ENCODE measurements around the gene KCNH2. TPM values are rescaled to one million over a fixed set of nuclear protein-coding genes. Genes with fewer than 3 reads are reported as not detected.

Gene KCNH2
- total RNA-seq, 1 experiment from 2014 or later: 0.84 TPM

DNA sequence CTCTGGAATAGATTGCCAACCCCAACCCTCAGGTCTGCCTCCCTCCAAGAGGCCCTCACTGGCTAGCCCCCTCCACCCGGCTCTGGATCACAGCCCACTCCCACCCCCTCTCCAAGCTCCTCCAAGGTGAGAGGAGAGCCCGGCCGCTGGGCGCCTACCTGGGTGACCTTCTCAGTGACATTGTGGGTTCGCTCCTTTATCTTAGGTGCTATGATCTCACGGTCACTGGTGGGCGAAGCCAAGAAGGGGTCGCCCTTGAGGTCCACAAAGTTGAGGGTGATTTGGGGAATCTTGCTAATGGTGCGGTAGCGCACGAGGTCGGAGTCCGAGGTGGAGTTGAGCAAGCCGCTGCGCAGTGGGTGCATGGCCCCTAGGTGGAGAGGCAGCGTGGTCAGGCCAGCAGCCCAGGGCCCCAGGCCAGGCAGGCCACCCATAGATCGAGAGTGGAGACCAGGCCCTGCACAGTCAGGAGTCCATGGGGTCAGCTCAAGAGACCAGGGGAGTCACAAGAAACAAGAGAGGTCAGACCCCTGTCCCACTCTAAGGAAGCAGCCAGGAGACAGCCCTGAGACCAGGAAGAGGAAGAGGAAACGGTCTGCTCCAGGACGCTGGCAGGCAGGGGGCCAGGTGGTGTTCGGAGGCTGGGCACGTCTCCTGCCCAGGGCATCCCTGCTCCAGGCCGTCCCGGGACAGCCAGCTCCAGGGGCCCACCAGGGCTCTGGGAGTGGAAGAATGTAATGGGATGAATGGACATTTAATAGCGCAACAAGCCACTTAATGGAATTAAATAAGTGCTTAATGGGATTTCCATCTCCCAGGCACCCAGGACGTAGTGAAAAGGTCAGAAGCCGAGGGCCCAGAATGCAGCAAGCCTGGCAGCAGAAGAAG, 20.7 kb downstream of the KCNH2 start:
- Histone ChIP-seq H3K4me2 (ENCODE audit: low read length) (no peak overlapping the region), H3K9me3 (ENCODE audit: low read length) (no peaks in the 10 kb centered on the region), H3K9me2 (replicated peaks; ENCODE audit: low read length) (no peaks in the 10 kb centered on the region), H3K4me3 (ENCODE audit: low read length) (no peak overlapping the region), H2AFZ (ENCODE audit: low read length) (no peak overlapping the region), H3F3A (ENCODE audit: low read length, unreplicated experiment) (no peaks in the 10 kb centered on the region), H3K27me3 (ENCODE audit: low read length) (no peaks in the 10 kb centered on the region), H3K36me3 (ENCODE audit: low read depth, low read length) (no peaks in the 10 kb centered on the region), H4K20me1 (ENCODE audit: low read length) (no peaks in the 10 kb centered on the region), H3K79me2 (ENCODE audit: low read length) (no peaks in the 10 kb centered on the region), H3K27ac (ENCODE audit: low read length) (no peak overlapping the region), H3K9ac (ENCODE audit: low read length) (no peak overlapping the region), H3K4me1 (ENCODE audit: insufficient read depth, low read length) (no peaks in the 10 kb centered on the region)
- TF ChIP-seq EZH2 (IDR thresholded peaks at IDR 0.05; ENCODE audit: low read length, unreplicated experiment) (no peak), EZH2phosphoT487 (IDR thresholded peaks at IDR 0.05; ENCODE audit: borderline replicate concordance, low read length) (no peak)
- TF ChIP-seq, protein P1, sequence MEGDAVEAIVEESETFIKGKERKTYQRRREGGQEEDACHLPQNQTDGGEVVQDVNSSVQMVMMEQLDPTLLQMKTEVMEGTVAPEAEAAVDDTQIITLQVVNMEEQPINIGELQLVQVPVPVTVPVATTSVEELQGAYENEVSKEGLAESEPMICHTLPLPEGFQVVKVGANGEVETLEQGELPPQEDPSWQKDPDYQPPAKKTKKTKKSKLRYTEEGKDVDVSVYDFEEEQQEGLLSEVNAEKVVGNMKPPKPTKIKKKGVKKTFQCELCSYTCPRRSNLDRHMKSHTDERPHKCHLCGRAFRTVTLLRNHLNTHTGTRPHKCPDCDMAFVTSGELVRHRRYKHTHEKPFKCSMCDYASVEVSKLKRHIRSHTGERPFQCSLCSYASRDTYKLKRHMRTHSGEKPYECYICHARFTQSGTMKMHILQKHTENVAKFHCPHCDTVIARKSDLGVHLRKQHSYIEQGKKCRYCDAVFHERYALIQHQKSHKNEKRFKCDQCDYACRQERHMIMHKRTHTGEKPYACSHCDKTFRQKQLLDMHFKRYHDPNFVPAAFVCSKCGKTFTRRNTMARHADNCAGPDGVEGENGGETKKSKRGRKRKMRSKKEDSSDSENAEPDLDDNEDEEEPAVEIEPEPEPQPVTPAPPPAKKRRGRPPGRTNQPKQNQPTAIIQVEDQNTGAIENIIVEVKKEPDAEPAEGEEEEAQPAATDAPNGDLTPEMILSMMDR (conservative IDR thresholded peaks at IDR 0.05; ENCODE audit: low read depth, low read length): no peak
- intact Hi-C loops (cut with micrococcal nuclease): no loop called here
- POLR2A ChIA-PET (ENCODE audit: unreplicated experiment): no interaction called here
- CTCF ChIA-PET: no interaction called here
- no TSS peak for BruUV-seq (replicated peaks)
- DNase-seq: no peak
- no peak for ATAC-seq

GRCh38 chr7:150956395-150957132, 21.6 kb downstream of the KCNH2 start:
- Histone ChIP-seq H3K9me3 (ENCODE audit: low read length) (no peaks in the 10 kb centered on the region), H3K27ac (ENCODE audit: low read length) (no peak overlapping the region), H3F3A (ENCODE audit: low read length, unreplicated experiment) (no peaks in the 10 kb centered on the region), H3K36me3 (ENCODE audit: low read depth, low read length) (no peaks in the 10 kb centered on the region), H3K4me1 (ENCODE audit: insufficient read depth, low read length) (no peaks in the 10 kb centered on the region), H3K79me2 (ENCODE audit: low read length) (no peaks in the 10 kb centered on the region), H4K20me1 (ENCODE audit: low read length) (no peaks in the 10 kb centered on the region), H3K9me2 (replicated peaks; ENCODE audit: low read length) (no peaks in the 10 kb centered on the region), H3K4me2 (ENCODE audit: low read length) (no peak overlapping the region), H3K27me3 (ENCODE audit: low read length) (no peaks in the 10 kb centered on the region), H3K9ac (ENCODE audit: low read length) (no peak overlapping the region), H2AFZ (ENCODE audit: low read length) (no peak overlapping the region), H3K4me3 (ENCODE audit: low read length) (no peak overlapping the region)
- TF ChIP-seq, protein P1 (conservative IDR thresholded peaks at IDR 0.05; ENCODE audit: low read depth, low read length): no peak
- no peak for TF ChIP-seq EZH2 (IDR thresholded peaks at IDR 0.05; ENCODE audit: low read length, unreplicated experiment)
- TF ChIP-seq EZH2phosphoT487 (IDR thresholded peaks at IDR 0.05; ENCODE audit: borderline replicate concordance, low read length): no peak
- no TSS peak for BruUV-seq (replicated peaks)
- ATAC-seq: no peak
- POLR2A ChIA-PET (ENCODE audit: unreplicated experiment): no interaction called here
- CTCF ChIA-PET: no interaction called here
- intact Hi-C loops (cut with micrococcal nuclease): no loop called here
- no peak for DNase-seq
